ENCODE data around the gene GRIK3.

The GRIK3 gene

GRCh38 chr1:37010011-37010410, 24.3 kb downstream of the GRIK3 start:
- DNase-seq, result no peak

GRCh38 chr1:37009521-37009920, 24.8 kb downstream of the GRIK3 start:
- DNase-seq, result no peak

- DNase-seq, result no peak
Measured at GRCh38 chr1:37006132-37006868, 28.0 kb downstream of the GRIK3 start.

- no peak for DNase-seq
Measured at GRCh38 chr1:37002898-37003297, 31.4 kb downstream of the GRIK3 start.

GRCh38 chr1:37001703-37002102, 32.6 kb downstream of the GRIK3 start:
- no peak for DNase-seq

GRCh38 chr1:36996106-36996505, 38.2 kb downstream of the GRIK3 start:
- DNase-seq, result no peak

- DNase-seq, result no peak
Measured at GRCh38 chr1:36994868-36995267, 39.4 kb downstream of the GRIK3 start.

- no peak for DNase-seq
Measured at GRCh38 chr1:36994294-36994693, 40.0 kb downstream of the GRIK3 start.

GRCh38 chr1:36992139-36992943, 42.0 kb downstream of the GRIK3 start:
- DNase-seq, result no peak

GRCh38 chr1:36991551-36991950, 42.8 kb downstream of the GRIK3 start:
- DNase-seq, result no peak

GRCh38 chr1:36990928-36991327, 43.4 kb downstream of the GRIK3 start:
- DNase-seq, result no peak

GRCh38 chr1:36989241-36989640, 45.1 kb downstream of the GRIK3 start:
- DNase-seq, result no peak

GRCh38 chr1:36988741-36989193, 45.5 kb downstream of the GRIK3 start:
- no peak for DNase-seq

- DNase-seq, result no peak
Measured at GRCh38 chr1:36988321-36988720, 46.0 kb downstream of the GRIK3 start.

- DNase-seq, result no peak
Measured at GRCh38 chr1:36987276-36987675, 47.0 kb downstream of the GRIK3 start.

GRCh38 chr1:36986241-36986985, 47.9 kb downstream of the GRIK3 start:
- DNase-seq, result no peak

- DNase-seq, result no peak
Measured at GRCh38 chr1:36984675-36985074, 49.6 kb downstream of the GRIK3 start.

- DNase-seq, result no peak
Measured at GRCh38 chr1:36984026-36984425, 50.3 kb downstream of the GRIK3 start.

GRCh38 chr1:36982709-36983108, 51.6 kb downstream of the GRIK3 start:
- DNase-seq, result no peak

- DNase-seq, result no peak
Measured at GRCh38 chr1:36981771-36982622, 52.3 kb downstream of the GRIK3 start.

GRCh38 chr1:36981126-36981525, 53.2 kb downstream of the GRIK3 start:
- no peak for DNase-seq

- DNase-seq, result no peak
Measured at GRCh38 chr1:36977731-36978406, 56.4 kb downstream of the GRIK3 start.
